CD4-positive, alpha-beta T cell treated with Interleukin-17A for 1 hour (primary cell): Measurements from ENCODE around the gene VAV3.

Source experiments
- DNase-seq: peaks from one replicate; pipeline ENCODE4 v3.0.0-alpha.2; 2020

The VAV3 gene

GRCh38 chr1:107622966-107623365 is 342.0 kb downstream of the VAV3 start:
- no peak for DNase-seq

GRCh38 chr1:107622535-107622934 is 342.4 kb downstream of the VAV3 start:
- no peak for DNase-seq

- DNase-seq, result no peak
Measured at GRCh38 chr1:107620753-107621152, 344.2 kb downstream of the VAV3 start.

- no peak for DNase-seq
Measured at GRCh38 chr1:107618539-107618938, 346.4 kb downstream of the VAV3 start.

- DNase-seq, result no peak
Measured at GRCh38 chr1:107617921-107618320, 347.1 kb downstream of the VAV3 start.

GRCh38 chr1:107617456-107617855 is 347.5 kb downstream of the VAV3 start:
- DNase-seq, result no peak

- DNase-seq, result no peak
Measured at GRCh38 chr1:107609808-107610207, 355.2 kb downstream of the VAV3 start.

- no peak for DNase-seq
Measured at GRCh38 chr1:107604825-107605224, 360.2 kb downstream of the VAV3 start.

- no peak for DNase-seq
Measured at GRCh38 chr1:107600607-107601160, 364.3 kb downstream of the VAV3 start.

- DNase-seq, result no peak
Measured at GRCh38 chr1:107599220-107599619, 365.8 kb downstream of the VAV3 start.

- DNase-seq, result no peak
Measured at GRCh38 chr1:107597290-107597689, 367.7 kb downstream of the VAV3 start.

GRCh38 chr1:107594536-107594935 is 370.4 kb downstream of the VAV3 start:
- no peak for DNase-seq

GRCh38 chr1:107593501-107594209 is 371.3 kb downstream of the VAV3 start:
- no peak for DNase-seq

- no peak for DNase-seq
Measured at GRCh38 chr1:107590900-107591622, 373.9 kb downstream of the VAV3 start.

- DNase-seq, result no peak
Measured at GRCh38 chr1:107590087-107590486, 374.9 kb downstream of the VAV3 start.

GRCh38 chr1:107588321-107588720 is 376.7 kb downstream of the VAV3 start:
- no peak for DNase-seq

GRCh38 chr1:107575226-107575625 is 389.8 kb downstream of the VAV3 start:
- DNase-seq, result no peak

- DNase-seq, result no peak
Measured at GRCh38 chr1:107574044-107574443, 390.9 kb downstream of the VAV3 start.

GRCh38 chr1:107572674-107573211 is 392.2 kb downstream of the VAV3 start:
- no peak for DNase-seq

GRCh38 chr1:107570768-107571167 is 394.2 kb downstream of the VAV3 start:
- no peak for DNase-seq

GRCh38 chr1:107563441-107563840 is 401.5 kb downstream of the VAV3 start:
- DNase-seq, result no peak

- no peak for DNase-seq
Measured at GRCh38 chr1:107559881-107560280, 405.1 kb downstream of the VAV3 start.

- DNase-seq, result no peak
Measured at GRCh38 chr1:107557095-107557494, 407.9 kb downstream of the VAV3 start.

GRCh38 chr1:107555578-107555977 is 409.4 kb downstream of the VAV3 start:
- no peak for DNase-seq
